Mucosa of stomach (tissue), 1 donor: ENCODE data around the gene CYP27A1.

Experiments
- H3K27me3 ChIP-seq: one replicate; pipeline ENCODE4 v1.7.0; 2013; ENCODE audit warnings: mild to moderate bottlenecking, low read length; ENCODE audit not compliant: control insufficient read depth, insufficient read depth
- H3K36me3 ChIP-seq: one replicate; pipeline ENCODE4 v1.7.0; 2013; ENCODE audit warnings: low read length; ENCODE audit not compliant: control insufficient read depth, insufficient read depth
- H3K4me1 ChIP-seq: one replicate; pipeline ENCODE4 v1.7.0; 2013; ENCODE audit warnings: mild to moderate bottlenecking, low read length; ENCODE audit not compliant: control insufficient read depth, insufficient read depth
- H3K4me3 ChIP-seq: one replicate; pipeline ENCODE4 v1.7.0; 2013; ENCODE audit warnings: low read length
- H3K9ac ChIP-seq: one replicate; pipeline ENCODE4 v1.7.0; 2013; ENCODE audit warnings: mild to moderate bottlenecking, low read length, moderate library complexity
- H3K9me3 ChIP-seq: one replicate; pipeline ENCODE4 v1.7.0; 2013; ENCODE audit warnings: mild to moderate bottlenecking, low read length, moderate library complexity; ENCODE audit not compliant: control insufficient read depth
- donor health status: Pancreatic carcinoma.

CYP27A1 gene

GRCh38 chr2:218781691-218782527 lies at the start of gene CYP27A1:
CYP27A1 (plus strand) TSS chr2:218782147; CDS start chr2:218782183, 36 bp downstream.
- Histone ChIP-seq H3K27me3 (peaks cover 18% of the 10 kb centered on the region), H3K9me3 (no peaks in the 10 kb centered on the region), H3K36me3 (no peaks in the 10 kb centered on the region), H3K4me3 (peak within 1 kb of the TSS; percentile 37), H3K4me1 (peaks cover 30% of the 10 kb centered on the region), H3K9ac (peak within 1 kb of the TSS; percentile 72)

GRCh38 chr2:218732761-218733158 lies 49.2 kb upstream of the CYP27A1 start:
- Histone ChIP-seq H3K4me3 (no peak overlapping the region), H3K36me3 (no peaks in the 10 kb centered on the region), H3K9me3 (no peaks in the 10 kb centered on the region), H3K9ac (no peak overlapping the region), H3K4me1 (no peaks in the 10 kb centered on the region), H3K27me3 (no peaks in the 10 kb centered on the region)

DNA sequence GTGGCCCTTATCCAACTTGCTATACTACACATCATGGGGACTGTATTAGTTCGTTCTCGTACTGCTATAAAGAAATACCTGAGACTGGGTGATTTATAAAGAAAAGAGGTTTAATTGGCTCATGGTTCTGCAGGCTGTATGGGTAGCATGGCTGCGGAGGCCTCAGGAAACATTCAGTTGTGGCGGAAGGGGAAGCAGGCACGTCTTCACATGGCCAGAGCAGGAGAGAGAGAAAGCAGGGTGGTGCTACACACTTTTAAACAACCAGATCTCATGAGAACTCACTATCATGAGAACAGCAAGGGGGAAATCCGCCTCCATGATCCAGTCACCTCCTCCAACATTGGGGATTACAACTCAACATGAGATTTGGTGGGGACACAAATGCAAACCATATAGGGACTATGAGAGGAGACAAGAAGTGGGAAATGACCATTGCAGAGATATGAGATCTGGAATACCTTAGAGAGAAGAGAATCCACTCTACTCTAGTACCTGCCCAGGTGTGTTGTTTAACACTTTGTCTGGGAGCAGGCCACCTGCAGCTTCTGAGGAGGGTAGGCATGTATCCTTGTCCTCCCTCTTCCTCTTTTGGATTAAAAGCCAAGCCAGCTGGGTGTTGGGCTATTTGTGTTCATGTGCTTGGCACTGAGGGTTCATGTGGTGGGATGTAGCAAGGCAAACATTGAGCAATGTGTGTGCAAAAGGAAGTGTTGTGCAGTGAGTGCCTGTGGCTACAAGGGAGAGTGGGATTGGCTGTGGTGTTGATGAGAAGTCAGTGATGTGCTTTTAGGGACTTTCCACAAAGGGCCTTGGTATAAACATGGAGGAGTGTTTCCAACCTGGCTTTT lies 48.6 kb upstream of the CYP27A1 start:
- H3K9ac ChIP-seq = no peak overlapping the region
- H3K9me3 ChIP-seq = no peaks in the 10 kb centered on the region
- no peaks in the 10 kb centered on the region for H3K27me3 ChIP-seq
- H3K4me3 ChIP-seq = no peak overlapping the region
- no peaks in the 10 kb centered on the region for H3K36me3 ChIP-seq
- H3K4me1 ChIP-seq = no peaks in the 10 kb centered on the region

DNA sequence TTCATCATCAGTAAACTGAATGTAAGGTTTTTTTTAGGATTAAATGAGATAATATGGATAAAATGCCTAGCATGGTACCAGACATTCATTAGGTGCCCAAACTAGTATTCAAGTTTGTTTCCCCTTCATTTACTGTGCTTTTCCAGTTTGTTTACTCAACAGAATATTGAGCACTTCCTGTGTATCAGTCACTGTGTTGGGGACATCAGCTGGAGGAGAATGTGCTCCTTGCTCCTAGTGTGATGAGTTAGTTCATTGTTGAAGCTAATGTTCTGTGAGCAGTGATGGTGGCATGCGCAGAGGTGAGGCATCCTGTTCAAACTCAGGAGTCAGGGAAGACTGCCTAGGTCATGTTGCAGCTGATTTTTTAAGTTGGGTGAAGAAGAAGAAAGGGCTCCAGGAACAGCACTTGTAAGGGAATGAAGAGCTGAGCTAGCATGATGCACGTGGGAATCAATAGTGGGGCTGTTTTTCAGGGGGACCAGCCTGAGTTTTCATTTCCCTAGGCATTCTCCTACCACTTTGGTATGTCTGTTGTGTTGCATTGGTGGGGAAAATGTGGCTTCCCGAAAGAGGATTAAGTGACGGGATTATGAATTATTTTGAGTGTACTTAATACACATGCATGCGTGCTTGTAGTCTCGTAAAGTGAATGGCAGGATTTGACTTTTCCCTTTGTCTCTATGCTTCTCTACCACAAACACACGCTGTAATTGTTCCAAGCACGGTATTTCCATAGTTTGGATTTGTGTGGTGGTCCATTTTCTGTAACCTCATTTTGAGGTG lies 47.6 kb upstream of the CYP27A1 start:
- Histone ChIP-seq H3K4me1 (no peaks in the 10 kb centered on the region), H3K27me3 (no peaks in the 10 kb centered on the region), H3K36me3 (no peaks in the 10 kb centered on the region), H3K4me3 (no peak overlapping the region), H3K9me3 (no peaks in the 10 kb centered on the region), H3K9ac (no peak overlapping the region)

DNA sequence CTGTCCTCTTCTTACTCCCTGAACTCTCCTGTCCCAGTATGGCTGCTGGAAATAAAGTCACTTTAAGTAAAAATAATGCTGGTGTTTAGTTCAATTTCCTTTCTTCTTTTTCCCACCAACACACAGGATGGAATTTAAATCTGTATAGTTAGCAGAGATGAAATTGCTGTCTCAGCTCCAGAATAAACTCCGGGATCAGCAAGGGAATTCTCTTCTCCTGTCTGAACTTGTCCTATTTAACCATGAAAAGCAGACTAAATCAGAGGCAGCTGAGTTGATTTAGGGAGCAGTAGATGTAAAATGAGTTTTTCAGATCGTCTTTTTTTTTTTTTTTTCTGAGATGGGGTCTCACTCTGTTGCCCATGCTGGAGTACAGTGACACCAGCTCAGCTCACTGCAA lies 45.4 kb upstream of the CYP27A1 start:
- Histone ChIP-seq H3K27me3 (no peaks in the 10 kb centered on the region), H3K4me1 (no peaks in the 10 kb centered on the region), H3K9me3 (no peaks in the 10 kb centered on the region), H3K9ac (no peak overlapping the region), H3K4me3 (no peak overlapping the region), H3K36me3 (no peaks in the 10 kb centered on the region)

DNA sequence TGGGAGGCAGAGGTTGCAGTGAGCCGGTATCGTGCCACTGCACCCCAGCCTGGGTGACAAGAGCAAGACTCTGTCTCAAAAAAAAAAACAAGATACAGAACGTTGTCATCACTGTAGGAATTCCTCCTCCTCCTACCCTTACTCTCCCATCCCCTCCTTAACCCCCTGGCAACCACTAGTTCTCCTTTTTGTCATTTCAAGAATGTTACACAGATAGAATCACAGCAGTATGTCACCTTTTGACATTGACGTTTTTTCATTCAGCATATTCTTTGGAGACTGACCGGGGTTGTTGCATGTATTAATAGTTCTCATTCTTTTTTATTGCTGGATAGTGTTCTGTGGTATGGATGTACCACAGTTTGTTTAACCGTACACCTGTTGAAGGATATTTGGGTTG lies 38.9 kb upstream of the CYP27A1 start:
- Histone ChIP-seq H3K36me3 (peaks cover 13% of the 10 kb centered on the region), H3K27me3 (no peaks in the 10 kb centered on the region), H3K9me3 (no peaks in the 10 kb centered on the region), H3K9ac (no peak overlapping the region), H3K4me3 (no peak overlapping the region), H3K4me1 (peaks cover 6% of the 10 kb centered on the region)

- Histone ChIP-seq H3K36me3 (peaks cover 20% of the 10 kb centered on the region), H3K4me1 (peaks cover 11% of the 10 kb centered on the region), H3K27me3 (no peaks in the 10 kb centered on the region), H3K9ac (no peak overlapping the region), H3K9me3 (no peaks in the 10 kb centered on the region), H3K4me3 (no peak overlapping the region)
Observed at GRCh38 chr2:218744615-218745014, 37.3 kb upstream of the CYP27A1 start.

GRCh38 chr2:218745160-218745558 lies 36.8 kb upstream of the CYP27A1 start:
- H3K9ac ChIP-seq = no peak overlapping the region
- H3K4me1 ChIP-seq = peaks cover 11% of the 10 kb centered on the region
- H3K9me3 ChIP-seq = no peaks in the 10 kb centered on the region
- H3K4me3 ChIP-seq = no peak overlapping the region
- no peaks in the 10 kb centered on the region for H3K27me3 ChIP-seq
- peaks cover 22% of the 10 kb centered on the region for H3K36me3 ChIP-seq

- Histone ChIP-seq H3K4me3 (no peak overlapping the region), H3K9ac (no peak overlapping the region), H3K27me3 (no peaks in the 10 kb centered on the region), H3K9me3 (no peaks in the 10 kb centered on the region), H3K36me3 (peaks cover 27% of the 10 kb centered on the region), H3K4me1 (peaks cover 11% of the 10 kb centered on the region)
Observed at GRCh38 chr2:218745559-218746469, 36.1 kb upstream of the CYP27A1 start.

GRCh38 chr2:218746470-218746795 lies 35.5 kb upstream of the CYP27A1 start:
- Histone ChIP-seq H3K9ac (no peak overlapping the region), H3K36me3 (peaks cover 31% of the 10 kb centered on the region), H3K27me3 (no peaks in the 10 kb centered on the region), H3K9me3 (no peaks in the 10 kb centered on the region), H3K4me1 (peaks cover 11% of the 10 kb centered on the region), H3K4me3 (no peak overlapping the region)

- Histone ChIP-seq H3K36me3 (peaks cover 32% of the 10 kb centered on the region), H3K27me3 (no peaks in the 10 kb centered on the region), H3K4me3 (no peak overlapping the region), H3K4me1 (peaks cover 11% of the 10 kb centered on the region), H3K9me3 (no peaks in the 10 kb centered on the region), H3K9ac (no peak overlapping the region)
Observed at GRCh38 chr2:218746960-218747359, 35.0 kb upstream of the CYP27A1 start.
